Measurements from ENCODE around the gene CLEC2L. TPM values are rescaled to one million over a fixed set of nuclear protein-coding genes. Genes with fewer than 3 reads are reported as not detected.

The CLEC2L gene
- total and polyA plus RNA-seq, 2 of the 4 experiments (the other 2 are of a cell fraction), result not detected

GRCh38 chr7:139511315-139511714 is 12.2 kb upstream of the CLEC2L start:
- Histone ChIP-seq H3K56ac (ENCODE audit: extremely low read depth, insufficient read depth, low read length) (no peak overlapping the region), H2BK5ac (ENCODE audit: low read depth, low read length, poor library complexity, severe bottlenecking) (no peak overlapping the region), H3K4ac (ENCODE audit: low read depth, low read length) (no peak overlapping the region), H2AK9ac (replicated peaks; ENCODE audit: low read depth, low read length, poor library complexity) (no peak overlapping the region), H3K9me1 (ENCODE audit: insufficient read depth, low read length) (no peaks in the 10 kb centered on the region), H3K27me3 (ENCODE audit: control insufficient read depth, insufficient read depth, low read length) (peaks cover 23% of the 10 kb centered on the region), H3K4me1 (ENCODE audit: control insufficient read depth, insufficient read depth, low read length) (no peaks in the 10 kb centered on the region), H3K79me1 (ENCODE audit: low read depth in 1 of 2, low read length in 2 of 2) (no peaks in the 10 kb centered on the region), H4K20me1 (ENCODE audit: insufficient read depth, low read length) (no peaks in the 10 kb centered on the region), H2BK120ac (ENCODE audit: low read depth, low read length) (no peak overlapping the region), H3K4me3 (ENCODE audit: insufficient read depth, low read depth, low read length) (no peak overlapping the region), H2BK20ac (ENCODE audit: low read depth, low read length) (no peak overlapping the region), H3K9ac (ENCODE audit: low read depth, low read length) (no peak overlapping the region), H4K5ac (ENCODE audit: low read depth, low read length) (no peak overlapping the region), H3K4me2 (ENCODE audit: low read depth, low read length) (no peak overlapping the region), H4K8ac (ENCODE audit: low read depth in 2 of 2, low read length in 2 of 2) (no peak overlapping the region), H3K27ac (ENCODE audit: insufficient read depth, low read length) (no peak overlapping the region), H3K14ac (replicated peaks; ENCODE audit: low read depth, low read length) (no peak overlapping the region), H3K23ac (ENCODE audit: low read depth, low read length) (no peak overlapping the region; the same call in 1 of the 2 replicates), H2BK15ac (ENCODE audit: low read depth, low read length) (no peak overlapping the region), H3K9me3 (ENCODE audit: control insufficient read depth, insufficient read depth, low read length) (no peaks in the 10 kb centered on the region), H3K18ac (ENCODE audit: low read depth, low read length) (no peak overlapping the region), H3K36me3 (ENCODE audit: control insufficient read depth, insufficient read depth, low read length) (no peaks in the 10 kb centered on the region), H4K91ac (ENCODE audit: insufficient read depth, low read depth, low read length) (no peak overlapping the region), H2AK5ac (ENCODE audit: low read depth, low read length) (no peak overlapping the region), H2AFZ (replicated peaks; ENCODE audit: low read length, poor library complexity) (no peak overlapping the region)
- ChIA-PET POLR2A (ENCODE audit: unreplicated experiment) (no interaction called here), CTCF (no interaction called here)
- intact Hi-C loops (cut with micrococcal nuclease), result no loop called here
- DNase-seq, result no peak
- WGBS, 2 experiments (ENCODE audit: extremely low coverage in 2 of 2, insufficient read length in 1 of 2), result no CpG with 5 or more reads among the region's 5 CpGs
- no peak for ATAC-seq (ENCODE audit: low read depth)
- BruUV-seq (replicated peaks), result no TSS peak
- TF ChIP-seq BHLHE40 (IDR thresholded peaks at IDR 0.05; ENCODE audit: low read depth, low read length) (no peak), MAFK (IDR thresholded peaks at IDR 0.05; ENCODE audit: low read depth, low read length) (no peak), RFX5 (IDR thresholded peaks at IDR 0.05; ENCODE audit: low read depth, low read length) (no peak), CHD1 (IDR thresholded peaks at IDR 0.05; ENCODE audit: low read depth, low read length) (no peak), NFE2L2 (IDR thresholded peaks at IDR 0.05; ENCODE audit: low read depth, low read length) (no peak), RAD21 (IDR thresholded peaks at IDR 0.05; ENCODE audit: low read length) (no peak), FOS (IDR thresholded peaks at IDR 0.05; ENCODE audit: low read depth, low read length) (no peak), MXI1 (IDR thresholded peaks at IDR 0.05; ENCODE audit: borderline replicate concordance, low read depth, low read length) (no peak), CTCF (conservative IDR thresholded peaks at IDR 0.05; ENCODE audit: low read depth, low read length) (no peak), MAZ (IDR thresholded peaks at IDR 0.05; ENCODE audit: borderline replicate concordance, low read depth, low read length) (no peak), RCOR1 (IDR thresholded peaks at IDR 0.05; ENCODE audit: insufficient replicate concordance, low read length) (no peak), SMC3 (IDR thresholded peaks at IDR 0.05; ENCODE audit: low read depth, low read length) (no peak), CEBPB (IDR thresholded peaks at IDR 0.05; ENCODE audit: low read depth, low read length) (no peak), POLR2A (IDR thresholded peaks at IDR 0.05; ENCODE audit: low read depth, low read length) (no peak), ELK1 (IDR thresholded peaks at IDR 0.05; ENCODE audit: borderline replicate concordance, low read depth, low read length) (no peak), USF2 (IDR thresholded peaks at IDR 0.05; ENCODE audit: low read depth, low read length) (no peak)
- dilution Hi-C loops (cut with HindIII; ENCODE audit: low sequenced_read_pairs, unreplicated experiment), result no loop called here
- in situ Hi-C loops (cut with MboI; ENCODE audit: low sequenced_read_pairs), result no loop called here

Data from IMR-90 (cell line).